GM23338 (cell line): ENCODE data around the gene INHBC.

ENCODE experiments used
- CREB1 ChIP-seq: fragments of 250-450 bp; sonication (Bioruptor Pico); IDR thresholded peaks from 2 replicates; pipeline ENCODE4 v1.5.0; 2020; ENCODE audit warnings: low read depth, mild to moderate bottlenecking, moderate library complexity
- CTCF ChIP-seq, 2 experiments: fragments of 200-600 bp in 1 of 2; sonication (generic) in 1 of 2; conservative IDR thresholded peaks; 2 replicates each; pipeline versions ENCODE4 v1.5.1 to v1.6.1; 2016 to 2017; ENCODE audit warnings: antibody characterized with exemption in 2 of 2, low read depth in 2 of 2, mild to moderate bottlenecking in 2 of 2, moderate library complexity in 1 of 2
- ETS1 ChIP-seq: IDR thresholded peaks from 2 replicates; pipeline ENCODE4 v1.6.1; 2016; ENCODE audit warnings: antibody characterized with exemption
- EZH2 ChIP-seq: fragments of 200-600 bp; sonication (generic); IDR thresholded peaks from one replicate; pipeline ENCODE4 v1.8.0; 2017; ENCODE audit warnings: antibody characterized with exemption, mild to moderate bottlenecking, low read depth; ENCODE audit not compliant: unreplicated experiment
- EZH2phosphoT487 ChIP-seq: fragments of 200-600 bp; sonication (generic); IDR thresholded peaks from one replicate; pipeline ENCODE4 v1.8.1; 2018; ENCODE audit warnings: antibody characterized with exemption; ENCODE audit not compliant: unreplicated experiment
- JUNB ChIP-seq: IDR thresholded peaks from one replicate; pipeline ENCODE4 v1.6.1; 2016; ENCODE audit warnings: antibody characterized with exemption; ENCODE audit not compliant: unreplicated experiment
- NANOG ChIP-seq: IDR thresholded peaks from 2 replicates; pipeline ENCODE4 v1.6.1; 2016; ENCODE audit warnings: antibody characterized with exemption, borderline replicate concordance
- POLR2AphosphoS5 ChIP-seq: IDR thresholded peaks from 2 replicates; pipeline ENCODE4 v1.6.1; 2016; ENCODE audit warnings: antibody characterized with exemption, low read depth
- REST ChIP-seq: IDR thresholded peaks from one replicate; pipeline ENCODE4 v1.6.1; 2018; ENCODE audit warnings: antibody characterized with exemption; ENCODE audit not compliant: unreplicated experiment
- STAT1 ChIP-seq: IDR thresholded peaks from one replicate; pipeline ENCODE4 v1.6.1; 2016; ENCODE audit warnings: antibody characterized with exemption; ENCODE audit not compliant: unreplicated experiment
- ZNF114 ChIP-seq: fragments of 250-450 bp; sonication (Bioruptor Pico); IDR thresholded peaks from 2 replicates; pipeline ENCODE4 v1.5.0; 2020; ENCODE audit warnings: mild to moderate bottlenecking, moderate library complexity
- ZNF331 ChIP-seq: fragments of 250-450 bp; sonication (Bioruptor Pico); IDR thresholded peaks from 2 replicates; pipeline ENCODE4 v1.5.0; 2020; ENCODE audit warnings: low read depth, mild to moderate bottlenecking, moderate library complexity
- ZNF462 ChIP-seq: fragments of 250-450 bp; sonication (Bioruptor Pico); IDR thresholded peaks from 2 replicates; pipeline ENCODE4 v1.5.0; 2020; ENCODE audit warnings: mild to moderate bottlenecking, moderate library complexity

- no peak for TF ChIP-seq CTCF (conservative IDR thresholded peaks at IDR 0.05; ENCODE audit: low read depth in 2 of 2)
- no peak for TF ChIP-seq REST
- TF ChIP-seq EZH2 = no peak
- TF ChIP-seq EZH2phosphoT487 = no peak
- TF ChIP-seq ZNF114 (CRISPR knock-in tag) = no peak
- TF ChIP-seq POLR2AphosphoS5 = peak; percentile 90
- peak; percentile 62 for TF ChIP-seq CREB1 (CRISPR knock-in tag)
- TF ChIP-seq ZNF331 (CRISPR knock-in tag) = no peak
- TF ChIP-seq JUNB = no peak
- TF ChIP-seq ETS1 = no peak
- no peak for TF ChIP-seq NANOG
- no peak for TF ChIP-seq STAT1
- TF ChIP-seq ZNF462 (CRISPR knock-in tag) = no peak
These were observed 20.2 kb downstream of the INHBC start, which contains the start of gene INHBE for GRCh38 chr12:57454566-57455373.
